ENCODE data around the gene SLFNL1.

DNA sequence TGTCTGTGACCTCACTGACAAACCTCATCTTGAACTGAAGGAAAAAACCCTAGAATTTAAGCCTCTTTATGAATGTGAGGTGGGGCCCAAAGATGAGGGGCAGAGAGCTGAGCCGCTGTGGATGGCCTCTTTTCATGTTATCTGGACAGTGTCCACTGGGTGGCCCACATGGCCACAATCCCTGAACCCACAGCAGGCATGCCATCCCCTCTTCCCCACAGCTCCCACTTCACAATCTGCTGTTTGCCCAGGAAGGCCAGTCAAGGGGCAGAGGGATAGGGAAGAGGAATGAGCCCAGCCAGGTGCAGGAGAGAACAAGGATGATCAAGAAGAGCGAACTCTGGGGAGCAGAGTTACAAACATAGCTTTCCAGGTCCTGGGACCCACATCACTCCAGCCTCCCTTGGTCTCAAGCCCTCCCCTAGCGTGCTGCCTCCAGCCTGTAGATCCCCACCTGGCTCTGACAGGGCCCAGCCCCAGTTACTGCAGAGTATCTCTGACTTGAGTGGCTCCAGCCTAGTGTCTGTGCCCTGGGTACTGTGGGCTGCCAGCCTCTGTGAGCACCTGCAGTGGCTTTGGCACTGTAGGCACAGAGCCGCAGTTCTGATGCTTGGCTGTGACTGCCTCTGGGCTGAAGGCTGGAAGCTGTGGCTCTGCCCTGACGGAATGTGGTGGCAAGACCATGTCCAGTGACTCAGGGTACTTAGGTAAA is 1.9 kb upstream of the SLFNL1 start:
- TF ChIP-seq, protein P1, sequence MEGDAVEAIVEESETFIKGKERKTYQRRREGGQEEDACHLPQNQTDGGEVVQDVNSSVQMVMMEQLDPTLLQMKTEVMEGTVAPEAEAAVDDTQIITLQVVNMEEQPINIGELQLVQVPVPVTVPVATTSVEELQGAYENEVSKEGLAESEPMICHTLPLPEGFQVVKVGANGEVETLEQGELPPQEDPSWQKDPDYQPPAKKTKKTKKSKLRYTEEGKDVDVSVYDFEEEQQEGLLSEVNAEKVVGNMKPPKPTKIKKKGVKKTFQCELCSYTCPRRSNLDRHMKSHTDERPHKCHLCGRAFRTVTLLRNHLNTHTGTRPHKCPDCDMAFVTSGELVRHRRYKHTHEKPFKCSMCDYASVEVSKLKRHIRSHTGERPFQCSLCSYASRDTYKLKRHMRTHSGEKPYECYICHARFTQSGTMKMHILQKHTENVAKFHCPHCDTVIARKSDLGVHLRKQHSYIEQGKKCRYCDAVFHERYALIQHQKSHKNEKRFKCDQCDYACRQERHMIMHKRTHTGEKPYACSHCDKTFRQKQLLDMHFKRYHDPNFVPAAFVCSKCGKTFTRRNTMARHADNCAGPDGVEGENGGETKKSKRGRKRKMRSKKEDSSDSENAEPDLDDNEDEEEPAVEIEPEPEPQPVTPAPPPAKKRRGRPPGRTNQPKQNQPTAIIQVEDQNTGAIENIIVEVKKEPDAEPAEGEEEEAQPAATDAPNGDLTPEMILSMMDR (IDR thresholded peaks at IDR 0.05): peak in 5 of 7 experiments; percentile 9 to 30 (median 21)
- TF ChIP-seq POLR2A (IDR thresholded peaks at IDR 0.05): no peak
